ENCODE data around the gene PRPF19.

PRPF19 gene

DNA sequence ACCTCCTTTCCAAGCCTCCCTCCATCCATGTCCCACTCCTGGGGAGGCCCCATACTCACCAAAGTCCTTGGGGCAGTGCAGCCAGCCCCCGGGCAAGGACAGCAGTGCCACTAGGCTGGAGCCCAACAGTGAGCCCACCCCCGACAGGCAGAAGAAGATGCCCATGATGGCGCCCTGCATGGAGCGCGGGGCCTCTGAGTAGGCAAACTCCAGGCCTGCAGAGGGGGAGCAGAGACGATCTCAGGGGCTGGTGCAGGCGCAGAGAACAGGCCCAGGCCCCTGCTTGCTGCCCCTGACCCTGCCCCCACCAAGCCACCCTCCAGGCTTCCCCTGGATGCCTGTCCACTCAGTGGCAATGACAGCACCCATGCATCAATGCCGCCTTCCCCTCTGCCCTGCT lies 31.4 kb upstream of the PRPF19 start:
- DNase-seq (ENCODE audit: low read depth in 2 of 2): no peak

DNA sequence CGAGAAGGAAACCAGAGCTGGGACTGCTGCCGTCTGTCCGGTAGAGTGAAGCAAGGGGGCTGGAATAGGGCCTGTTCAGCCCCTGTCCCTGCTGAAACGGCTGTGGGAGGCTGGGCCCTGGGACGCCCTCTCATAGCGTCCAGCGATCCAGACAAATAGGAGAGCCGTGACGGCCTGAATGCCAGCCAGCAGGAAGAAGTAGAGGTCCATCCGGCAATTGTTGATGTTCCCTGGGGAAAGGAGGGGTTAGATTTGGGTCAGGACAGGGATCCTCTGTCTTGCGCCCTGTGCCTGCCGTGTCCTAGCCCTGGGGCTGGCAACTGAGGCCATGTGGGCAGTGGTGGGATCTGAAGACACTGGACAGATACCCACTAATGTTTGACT lies 30.8 kb upstream of the PRPF19 start:
- no peak for DNase-seq (ENCODE audit: low read depth in 2 of 2)

GRCh38 chr11:60936467-60937143 lies 30.2 kb upstream of the PRPF19 start:
- no peak for DNase-seq (ENCODE audit: low read depth in 2 of 2)

GRCh38 chr11:60935676-60936442 lies 29.5 kb upstream of the PRPF19 start:
- no peak for DNase-seq (ENCODE audit: low read depth in 2 of 2)

- DNase-seq (ENCODE audit: low read depth in 2 of 2): no peak
These were observed 28.6 kb upstream of the PRPF19 start for GRCh38 chr11:60934790-60935605.

GRCh38 chr11:60934124-60934789 lies 27.9 kb upstream of the PRPF19 start:
- no peak for DNase-seq (ENCODE audit: low read depth in 2 of 2)

GRCh38 chr11:60933416-60934123 lies 27.2 kb upstream of the PRPF19 start:
- DNase-seq (ENCODE audit: low read depth in 2 of 2): no peak

- DNase-seq (ENCODE audit: low read depth in 2 of 2): no peak
These were observed 26.4 kb upstream of the PRPF19 start for GRCh38 chr11:60932605-60933356.

DNA sequence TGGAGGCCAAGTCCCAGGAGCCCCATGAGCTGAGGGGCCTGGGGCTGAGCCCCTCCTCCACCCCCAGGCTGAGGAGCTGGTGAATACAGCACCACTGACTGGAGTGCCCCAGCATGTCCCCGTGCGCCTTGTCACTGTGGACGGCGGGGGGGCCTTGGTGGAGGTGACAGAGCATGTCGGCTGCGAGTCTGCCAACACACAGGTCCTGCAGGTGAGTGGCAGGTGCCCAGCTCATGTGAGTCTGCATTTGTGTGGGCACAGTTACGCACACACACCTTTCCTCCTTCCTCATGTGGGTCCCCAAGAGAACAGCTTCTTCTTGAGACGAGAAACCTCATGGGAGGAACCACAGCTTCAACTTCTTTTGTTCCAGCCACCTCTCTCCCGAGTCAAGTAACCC lies 25.5 kb upstream of the PRPF19 start:
- DNase-seq (ENCODE audit: low read depth in 2 of 2): no peak

DNA sequence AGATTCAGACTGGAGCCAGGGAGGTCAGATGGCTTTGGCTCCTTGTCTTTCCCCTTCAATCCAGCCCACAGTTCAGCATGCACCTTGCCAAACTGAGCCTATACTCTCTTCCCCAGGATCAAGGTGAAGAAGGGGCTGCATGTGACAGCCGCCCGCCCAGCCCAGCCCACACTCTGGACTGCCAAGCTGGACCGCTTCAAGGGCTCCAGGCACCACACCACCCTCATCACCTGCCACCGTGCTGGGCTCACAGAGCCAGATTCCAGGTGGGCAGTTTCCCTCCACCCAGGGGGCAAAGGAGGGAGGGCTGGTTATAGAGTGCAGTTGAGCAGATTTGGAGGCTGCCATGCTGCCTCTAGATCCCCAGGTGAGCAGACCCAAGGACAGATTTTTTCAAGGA lies 24.0 kb upstream of the PRPF19 start:
- DNase-seq (ENCODE audit: low read depth in 2 of 2): no peak

DNA sequence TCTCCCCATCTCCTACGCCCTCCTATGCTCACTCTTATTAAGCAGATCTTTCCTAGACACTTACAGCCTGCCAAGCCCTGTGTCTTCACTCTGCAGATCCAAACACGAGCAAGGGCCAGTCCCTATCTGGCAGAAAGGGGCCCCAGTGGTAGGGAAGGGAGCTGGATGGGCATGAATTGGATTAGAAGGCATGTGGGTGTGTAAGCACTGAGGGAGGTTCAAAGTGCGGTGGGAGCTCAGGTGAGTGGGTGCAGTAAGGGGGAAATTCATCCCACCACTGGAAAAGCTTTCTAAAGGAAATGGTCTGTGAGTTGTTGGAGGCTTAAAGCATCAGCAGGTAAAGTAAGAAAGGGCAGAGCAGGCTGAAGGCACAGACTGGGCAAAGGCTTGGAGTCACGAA lies 23.4 kb upstream of the PRPF19 start:
- no peak for DNase-seq (ENCODE audit: low read depth in 2 of 2)

- DNase-seq (ENCODE audit: low read depth in 2 of 2): no peak
These were observed 22.2 kb upstream of the PRPF19 start for GRCh38 chr11:60928563-60929001.

- DNase-seq (ENCODE audit: low read depth in 2 of 2): no peak
These were observed 21.2 kb upstream of the PRPF19 start for GRCh38 chr11:60927600-60927999.

GRCh38 chr11:60927061-60927592 lies 20.7 kb upstream of the PRPF19 start:
- DNase-seq (ENCODE audit: low read depth in 2 of 2): no peak

- no peak for DNase-seq (ENCODE audit: low read depth in 2 of 2)
These were observed 20.1 kb upstream of the PRPF19 start for GRCh38 chr11:60926500-60926899.

DNA sequence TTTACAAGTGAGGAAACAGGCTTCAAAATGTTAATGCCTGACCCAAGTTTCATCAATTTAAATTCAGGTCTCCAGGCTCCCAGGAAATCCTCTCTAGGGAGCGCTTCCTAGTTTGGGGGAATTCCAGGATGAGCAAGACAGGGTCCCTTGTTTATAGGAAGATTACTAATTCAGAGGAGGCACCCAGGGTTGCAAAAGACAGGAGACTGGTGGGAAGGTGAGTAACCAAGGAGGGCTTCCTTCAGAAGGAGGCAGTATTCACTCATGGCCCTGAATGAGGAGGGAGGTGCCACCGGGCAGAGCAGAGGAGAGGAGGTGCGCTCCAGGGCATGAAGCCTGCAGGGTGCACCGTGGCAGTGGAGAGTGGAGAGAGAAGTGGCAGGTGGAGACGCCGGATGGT lies 19.5 kb upstream of the PRPF19 start:
- no peak for DNase-seq (ENCODE audit: low read depth in 2 of 2)

DNA sequence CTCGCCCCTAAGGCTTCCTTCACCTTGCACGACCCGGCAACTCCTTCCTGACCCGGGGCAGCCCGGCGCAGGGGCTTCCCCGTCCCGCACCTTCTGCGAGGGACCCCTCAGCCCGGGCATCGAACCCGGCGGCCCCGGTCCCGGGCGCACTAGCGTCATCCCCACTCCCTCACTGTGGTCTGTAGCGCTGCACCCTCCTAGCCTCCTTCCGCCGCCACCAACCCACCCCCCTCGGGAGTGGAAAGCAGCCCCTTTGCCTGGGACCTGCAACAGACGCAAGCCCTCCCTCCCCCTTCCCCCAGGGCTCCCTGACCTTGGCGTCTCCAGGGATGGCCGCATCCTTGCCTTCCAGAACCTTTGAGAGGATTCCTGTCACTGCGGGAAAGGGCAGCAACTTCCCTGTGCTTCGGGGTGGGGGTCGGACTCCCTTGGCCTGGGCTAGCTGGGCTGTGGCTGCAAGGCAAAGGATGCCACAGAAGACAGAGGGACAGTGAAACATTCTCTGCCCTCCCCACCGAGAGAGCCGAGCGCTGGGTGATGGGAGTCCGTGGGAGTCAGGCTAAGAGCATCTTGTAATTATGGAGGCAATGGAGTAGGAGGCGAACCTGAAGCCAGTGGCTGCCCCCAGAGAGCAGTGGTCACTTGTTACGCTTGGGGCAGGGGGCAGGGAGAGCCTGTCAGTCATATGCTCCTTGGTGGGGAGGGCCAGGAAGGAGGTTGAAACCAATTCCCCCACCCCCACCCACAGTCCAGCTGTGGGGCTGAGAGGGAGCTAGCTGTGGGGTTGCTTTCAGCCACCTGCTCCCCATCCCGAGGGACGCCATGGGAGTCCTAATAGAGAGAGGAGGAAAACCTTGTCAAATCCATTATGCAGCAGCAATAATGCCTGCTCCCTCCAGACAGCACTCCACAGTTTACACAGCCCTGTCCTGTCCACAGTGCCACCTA lies 18.8 kb upstream of the PRPF19 start:
- DNase-seq (ENCODE audit: low read depth in 2 of 2): no peak

GRCh38 chr11:60924110-60924905 lies 17.9 kb upstream of the PRPF19 start, which contains the start of gene TMEM132A:
TSS of gene TMEM132A (plus strand) at chr11:60924460. CDS start at chr11:60924634, 174 bp downstream.
- no peak for DNase-seq (ENCODE audit: low read depth in 2 of 2)

Measured in stimulated activated CD4-positive, alpha-beta T cell treated with anti-CD3 and anti-CD28 coated beads, Interleukin-12 subunit alpha, Interleukin-12 subunit beta, amount 100 ng/mL, for 24 hours (primary cell).